ENCODE results near the gene EPS8L1. TPM values are rescaled to one million over a fixed set of nuclear protein-coding genes. Genes with fewer than 3 reads are reported as not detected.

EPS8L1 gene
- total RNA-seq, 8 experiments from 2014 or later, result 2.2 to 38.1 (median 8.1) TPM

DNA sequence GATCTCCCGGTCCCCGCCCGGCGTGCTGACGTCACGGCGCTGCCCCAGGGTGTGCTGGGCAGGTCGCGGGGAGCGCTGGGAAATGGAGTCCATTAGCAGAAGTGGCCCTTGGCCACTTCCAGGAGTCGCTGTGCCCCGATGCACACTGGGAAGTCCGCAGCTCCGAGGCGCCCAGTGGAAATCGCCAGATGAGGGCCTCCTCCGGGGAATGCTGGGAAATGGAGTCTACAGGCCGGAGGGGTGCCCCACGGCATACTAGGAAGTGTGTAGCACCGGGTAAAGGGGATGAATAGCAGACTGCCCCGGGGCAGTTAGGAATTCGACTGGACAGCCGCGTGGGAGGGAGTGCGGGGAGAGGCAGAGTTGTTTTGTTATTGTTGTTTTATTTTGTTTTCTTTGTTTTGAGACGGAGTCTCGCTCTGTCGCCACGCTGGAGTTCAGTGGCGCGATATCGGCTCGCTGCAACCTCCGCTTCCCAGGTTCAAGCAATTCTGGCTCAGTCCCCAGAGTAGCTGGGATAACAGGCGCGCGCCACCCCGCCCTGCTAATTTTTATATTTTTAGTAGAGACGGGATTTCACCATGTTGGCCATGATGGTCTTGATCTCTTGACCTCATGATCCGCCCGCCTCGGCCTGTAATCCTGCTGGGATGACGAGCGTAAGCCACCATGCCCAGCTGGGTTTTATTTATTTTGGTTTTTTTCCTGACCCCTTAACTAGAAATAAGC is 42.2 kb downstream of the EPS8L1 start:
- Histone ChIP-seq H3K27ac (peak overlapping the region; percentile 69 to 75), H3K4me1 (replicated peaks in 1 of 2) (peaks cover 27 to 35% of the 10 kb centered on the region in 2 donors), H3K4me3 (peak overlapping the region; percentile 68 to 92 (median 74))
- ATAC-seq (replicated peaks in 6 of 8), result peak; percentile 65 to 94 (median 86)
- in situ Hi-C loops (cut with MboI; ENCODE audit: low pct_unique_long_range_greater_than_20kb in 2 of 9, low sequenced_read_pairs in 9 of 9, unreplicated experiment in 9 of 9), result no loop called here
- WGBS, 10 experiments, result 1 to 17% (median 3%) methylated on average over 5 to 21 of the region's 44 CpGs; no CpG with 5 or more reads in 2 of the 10 experiments

DNA sequence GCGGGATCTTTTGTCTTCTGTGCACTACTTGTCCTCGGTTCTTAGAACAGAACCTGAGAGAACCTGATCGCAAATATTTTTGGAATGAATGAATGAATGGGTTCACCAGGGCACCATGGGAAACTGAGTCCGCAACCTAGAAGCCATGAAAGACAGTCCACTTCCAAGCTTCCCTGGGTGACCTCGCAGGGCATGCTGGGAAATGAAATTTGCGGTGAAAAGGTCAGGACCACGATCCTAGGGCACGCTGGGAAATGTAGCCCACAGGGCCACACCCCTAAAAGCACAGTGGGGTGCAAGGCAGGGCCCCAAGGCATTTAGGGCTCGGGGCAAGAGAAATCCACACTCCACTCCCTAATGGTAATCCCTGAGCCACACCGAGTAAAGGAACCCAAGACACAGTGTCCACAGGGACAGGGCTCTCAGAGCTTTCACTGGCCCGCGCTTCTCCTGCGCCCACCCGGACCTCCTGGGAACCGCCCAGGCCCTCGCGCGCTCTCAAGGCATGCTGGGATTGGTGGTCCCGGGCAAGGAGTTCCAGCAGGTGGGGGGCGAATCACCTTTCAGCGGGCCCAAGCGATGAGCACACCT is 42.8 kb downstream of the EPS8L1 start:
- peak in 2 of 8 experiments; percentile 0 to 1 for ATAC-seq (replicated peaks in 6 of 8)
- WGBS, 10 experiments, result 0 to 72% (median 19%) methylated on average over 2 to 13 of the region's 22 CpGs; no CpG with 5 or more reads in 1 of the 10 experiments
- H3K4me1 ChIP-seq (replicated peaks in 1 of 2), result peaks cover 22 to 29% of the 10 kb centered on the region in 2 donors
- in situ Hi-C loops (cut with MboI; ENCODE audit: low pct_unique_long_range_greater_than_20kb in 2 of 9, low sequenced_read_pairs in 9 of 9, unreplicated experiment in 9 of 9), result no loop called here
- no peak overlapping the region for H3K27ac ChIP-seq
- H3K4me3 ChIP-seq, result peak overlapping the region; percentile 68 to 92 (median 74)

DNA sequence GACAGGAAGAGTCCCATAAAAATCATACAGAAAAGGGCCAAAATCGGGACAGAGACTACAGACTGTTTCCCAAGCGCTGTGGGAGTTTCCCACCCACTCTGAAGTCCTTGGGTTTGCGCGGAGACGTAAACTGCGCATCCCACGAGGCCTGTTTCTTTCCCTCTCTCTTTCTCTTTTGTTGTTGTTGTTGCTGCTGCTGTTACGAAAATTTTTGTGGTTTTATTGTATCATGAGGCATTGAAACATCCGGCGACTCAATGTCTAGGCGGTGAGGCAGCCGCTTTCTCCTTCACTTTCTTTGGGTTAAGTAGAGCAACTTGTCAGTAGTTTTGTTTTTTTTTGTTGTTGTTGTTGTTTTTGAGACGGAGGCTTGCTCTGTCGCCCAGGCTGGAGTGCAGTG is 43.4 kb downstream of the EPS8L1 start:
- 83 to 100% (median 93%) methylated on average over 4 to 13 of the region's 14 CpGs; no CpG with 5 or more reads in 2 of the 10 experiments for WGBS, 10 experiments
- H3K4me1 ChIP-seq (replicated peaks in 1 of 2), result peaks cover 23 to 28% of the 10 kb centered on the region in 2 donors
- no peak for ATAC-seq (replicated peaks in 6 of 8)
- no peak overlapping the region for H3K27ac ChIP-seq
- in situ Hi-C loops (cut with MboI; ENCODE audit: low pct_unique_long_range_greater_than_20kb in 2 of 9, low sequenced_read_pairs in 9 of 9, unreplicated experiment in 9 of 9), result no loop called here
- no peak overlapping the region for H3K4me3 ChIP-seq

DNA sequence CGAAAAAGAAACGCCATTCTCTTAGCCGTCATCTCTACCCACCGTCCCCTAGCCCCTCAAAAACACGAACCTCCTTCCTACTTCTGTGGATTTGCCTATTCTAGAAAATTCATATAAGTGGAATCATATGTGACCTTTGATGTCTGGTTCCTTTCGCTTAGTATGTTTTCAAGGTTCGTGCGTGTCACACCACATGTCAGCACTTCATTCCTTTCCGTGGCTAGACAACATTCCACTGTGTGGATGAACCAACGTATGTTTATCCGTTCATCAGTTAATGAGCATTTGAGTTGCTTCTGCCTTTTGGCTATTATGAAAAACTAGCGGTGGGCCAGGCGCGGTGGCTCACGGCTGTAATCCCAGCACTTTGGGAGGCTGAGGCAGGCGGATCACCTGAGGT is 55.8 kb downstream of the EPS8L1 start:
- Histone ChIP-seq H3K4me1 (replicated peaks in 1 of 2) (peaks cover 8 to 10% of the 10 kb centered on the region in 2 donors), H3K27ac (no peak overlapping the region), H3K4me3 (no peak overlapping the region)
- WGBS, 10 experiments, result 10 to 99% (median 60%) methylated on average over 2 to 13 of the region's 16 CpGs; no CpG with 5 or more reads in 2 of the 10 experiments
- in situ Hi-C loops (cut with MboI; ENCODE audit: low pct_unique_long_range_greater_than_20kb in 2 of 9, low sequenced_read_pairs in 9 of 9, unreplicated experiment in 9 of 9), result loop anchor here in 6 of 9 experiments (25.0 kb wide), 4 partner anchors 281 to 506 kb away; partner anchors contain the start of genes UBE2S (in 5 of the 6), CCDC106 (in 3 of the 6), ZNF580 (in 3 of the 6) and ZNF581 (in 3 of the 6)
- no peak for ATAC-seq (replicated peaks in 6 of 8)

DNA sequence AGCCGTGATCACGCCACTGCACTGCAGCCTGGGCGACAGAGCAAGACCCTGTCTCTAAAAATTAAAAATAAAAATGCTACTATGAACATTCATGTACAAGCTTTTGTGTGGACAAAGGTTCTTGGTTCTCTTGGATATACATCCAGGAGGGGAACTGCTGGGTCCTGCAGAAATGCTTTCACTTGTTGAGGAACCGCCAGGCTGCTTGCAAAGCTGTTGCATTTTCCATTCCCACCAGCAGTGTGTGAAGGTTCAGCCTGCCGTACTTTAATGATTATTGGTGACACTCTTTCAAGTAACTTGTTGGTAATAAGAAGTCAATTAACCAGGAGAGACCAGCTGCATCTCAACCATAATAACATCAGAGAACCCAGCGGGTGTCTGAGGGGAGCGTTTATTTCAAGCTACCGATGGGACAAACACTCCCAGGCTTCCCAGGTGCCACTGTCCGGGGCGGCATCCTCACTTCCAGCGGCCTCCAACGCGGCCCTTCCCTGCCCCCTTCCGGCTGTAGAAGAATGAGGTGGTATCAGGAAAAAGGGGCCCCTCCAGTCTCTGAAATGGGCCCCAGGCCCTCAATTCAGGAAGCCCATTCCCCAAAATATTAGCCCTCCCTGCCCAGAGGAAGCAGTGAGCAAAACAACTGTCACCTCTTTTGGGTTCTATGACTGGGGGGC is 56.9 kb downstream of the EPS8L1 start:
- WGBS, 10 experiments, result 24 to 100% (median 56%) methylated on average over 1 to 11 of the region's 14 CpGs; no CpG with 5 or more reads in 2 of the 10 experiments
- Histone ChIP-seq H3K4me3 (no peak overlapping the region), H3K27ac (no peak overlapping the region), H3K4me1 (replicated peaks in 1 of 2) (peaks cover 8 to 10% of the 10 kb centered on the region in 2 donors)
- peak in 5 of 8 experiments; percentile 25 to 44 (median 40) for ATAC-seq (replicated peaks in 6 of 8)
- in situ Hi-C loops (cut with MboI; ENCODE audit: low pct_unique_long_range_greater_than_20kb in 2 of 9, low sequenced_read_pairs in 9 of 9, unreplicated experiment in 9 of 9), result loop anchor here in 6 of 9 experiments (25.0 kb wide), 4 partner anchors 280 to 505 kb away; partner anchors contain the start of genes UBE2S (in 5 of the 6), CCDC106 (in 3 of the 6), ZNF580 (in 3 of the 6) and ZNF581 (in 3 of the 6)

DNA sequence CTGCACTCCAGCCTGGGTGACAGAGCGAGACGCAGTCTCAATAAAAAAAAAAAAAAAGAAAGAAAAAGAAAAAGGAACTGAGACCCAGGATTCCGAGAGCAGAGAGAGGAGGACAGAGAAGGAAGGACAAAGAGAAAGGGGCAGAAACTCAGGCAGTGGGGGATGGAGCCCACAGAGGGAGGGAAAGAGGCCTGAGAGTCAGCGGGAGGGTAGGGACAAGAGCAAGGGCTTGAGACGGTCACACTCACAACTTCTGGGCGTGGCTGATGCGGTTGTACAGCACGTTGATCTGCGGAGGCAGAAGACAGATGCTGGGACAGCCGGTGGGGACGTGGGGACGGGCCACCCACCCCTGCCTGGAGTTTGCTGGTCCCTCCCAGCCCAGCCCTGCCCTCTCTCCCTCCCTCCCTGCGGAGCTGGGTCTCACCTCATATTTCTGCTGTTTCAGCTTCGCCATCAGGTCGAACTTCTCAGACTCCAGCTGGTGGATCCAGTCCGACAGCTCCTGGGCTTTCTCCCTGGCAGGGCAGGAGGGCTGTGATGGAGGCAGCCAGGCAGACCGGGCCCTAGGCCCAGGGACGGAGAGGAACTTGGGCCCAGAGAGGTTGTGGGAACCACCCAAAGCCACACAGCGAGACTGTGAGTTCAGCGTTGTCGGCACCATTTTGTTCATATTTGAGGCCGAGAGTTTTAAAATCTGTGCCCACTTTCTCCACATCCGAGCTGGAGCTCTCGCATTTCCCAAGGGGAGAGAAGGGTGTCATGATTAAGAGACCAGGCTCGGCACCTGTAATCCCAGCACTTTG is 58.2 kb downstream of the EPS8L1 start:
- ATAC-seq (replicated peaks in 6 of 8), result peak; percentile 24 to 82 (median 68)
- 22 to 95% (median 59%) methylated on average over 1 to 12 of the region's 25 CpGs; no CpG with 5 or more reads in 1 of the 10 experiments for WGBS, 10 experiments
- H3K4me3 ChIP-seq, result no peak overlapping the region
- H3K4me1 ChIP-seq (replicated peaks in 1 of 2), result peaks cover 8 to 10% of the 10 kb centered on the region in 2 donors
- no peak overlapping the region for H3K27ac ChIP-seq
- in situ Hi-C loops (cut with MboI; ENCODE audit: low pct_unique_long_range_greater_than_20kb in 2 of 9, low sequenced_read_pairs in 9 of 9, unreplicated experiment in 9 of 9), result loop anchor here in 6 of 9 experiments (25.0 kb wide), 4 partner anchors 278 to 503 kb away; partner anchors contain the start of genes UBE2S (in 5 of the 6), CCDC106 (in 3 of the 6), ZNF580 (in 3 of the 6) and ZNF581 (in 3 of the 6)

DNA sequence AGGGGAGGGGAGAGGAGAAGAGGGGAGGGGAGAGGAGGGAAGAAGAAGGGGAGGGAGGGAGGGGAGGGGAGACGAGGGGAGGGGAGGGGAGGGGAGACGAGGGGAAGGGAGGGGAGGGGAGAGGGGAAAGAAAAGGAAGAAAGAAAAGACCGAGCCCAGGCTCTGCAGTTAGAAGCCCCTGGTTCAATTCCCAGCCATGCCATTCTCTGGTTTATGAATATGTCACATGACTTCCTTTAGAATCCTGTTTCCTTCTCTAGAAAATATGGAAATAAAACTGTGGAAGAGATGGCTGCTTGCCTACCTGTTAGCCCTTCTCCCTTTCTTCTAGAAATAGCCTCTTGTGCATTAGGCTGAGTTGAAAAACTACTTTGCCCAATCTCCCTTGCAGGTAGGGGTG is 59.1 kb downstream of the EPS8L1 start:
- peaks cover 8 to 10% of the 10 kb centered on the region in 2 donors for H3K4me1 ChIP-seq (replicated peaks in 1 of 2)
- no peak for ATAC-seq (replicated peaks in 6 of 8)
- no CpG with 5 or more reads among the region's 3 CpGs for WGBS, 10 experiments
- H3K27ac ChIP-seq, result no peak overlapping the region
- in situ Hi-C loops (cut with MboI; ENCODE audit: low pct_unique_long_range_greater_than_20kb in 2 of 9, low sequenced_read_pairs in 9 of 9, unreplicated experiment in 9 of 9), result loop anchor here in 6 of 9 experiments (25.0 kb wide), 4 partner anchors 278 to 503 kb away; partner anchors contain the start of genes UBE2S (in 5 of the 6), CCDC106 (in 3 of the 6), ZNF580 (in 3 of the 6) and ZNF581 (in 3 of the 6)
- H3K4me3 ChIP-seq, result no peak overlapping the region

DNA sequence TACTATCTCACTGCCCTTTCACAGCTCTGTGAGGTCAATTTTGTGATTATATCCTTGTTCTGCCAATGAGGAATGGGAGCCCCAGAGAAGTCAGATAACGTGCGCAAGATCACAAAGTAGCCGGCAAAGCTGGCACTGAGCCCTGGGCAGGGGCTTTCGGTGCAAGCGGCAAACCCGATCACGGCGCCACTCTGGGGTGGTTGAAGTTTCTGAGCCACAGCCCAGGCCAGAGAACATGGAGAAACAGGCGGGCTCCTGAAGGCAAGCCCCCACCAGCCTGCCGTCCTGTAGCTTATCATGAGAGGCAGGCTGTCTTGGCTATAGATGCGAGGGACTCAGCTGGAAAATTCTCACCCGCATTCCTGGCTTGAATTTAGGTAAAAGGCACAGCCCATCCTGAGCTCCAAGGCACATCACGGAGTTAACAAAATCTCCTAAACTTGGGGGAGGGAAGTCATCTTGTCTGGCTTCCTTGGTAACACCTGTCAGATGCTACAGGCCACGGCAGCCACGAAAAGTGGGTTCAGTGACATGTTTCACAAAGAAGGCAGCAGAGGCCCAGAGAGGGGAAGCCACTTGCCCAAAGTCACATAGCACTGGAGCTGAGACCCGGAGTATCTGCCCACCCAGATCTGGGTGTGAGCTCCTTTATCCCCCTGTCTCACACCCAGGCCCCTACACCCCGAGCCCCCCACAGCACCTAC is 60.9 kb downstream of the EPS8L1 start:
- in situ Hi-C loops (cut with MboI; ENCODE audit: low pct_unique_long_range_greater_than_20kb in 2 of 9, low sequenced_read_pairs in 9 of 9, unreplicated experiment in 9 of 9), result loop anchor here in 6 of 9 experiments (25.0 kb wide), 4 partner anchors 276 to 501 kb away; partner anchors contain the start of genes UBE2S (in 5 of the 6), CCDC106 (in 3 of the 6), ZNF580 (in 3 of the 6) and ZNF581 (in 3 of the 6)

More for the DNA sequence above, 60.9 kb downstream of the EPS8L1 start:
- Histone ChIP-seq H3K4me1 (replicated peaks in 1 of 2) (peaks cover 8 to 10% of the 10 kb centered on the region in 2 donors), H3K4me3 (no peak overlapping the region), H3K27ac (no peak overlapping the region)
- WGBS, 10 experiments, result 0 to 95% (median 85%) methylated on average over 1 to 8 of the region's 17 CpGs; no CpG with 5 or more reads in 3 of the 10 experiments
- ATAC-seq (replicated peaks in 6 of 8), result no peak

Other genes with a start within 250 kb of the EPS8L1 start
- under 1 TPM in 1 of 8 experiments, not detected in 7; 0.42 TPM for gene KIR2DS4, start 243.2 kb upstream of the EPS8L1 start, total RNA-seq
- under 1 TPM in 3 of 8 experiments, not detected in 5; 0.17 to 0.43 (median 0.25) TPM for gene KIR3DL2, start 225.4 kb upstream of the EPS8L1 start, total RNA-seq
- under 1 TPM in 1 of 8 experiments, not detected in 7; 0.24 TPM for gene FCAR, start 201.6 kb upstream of the EPS8L1 start, total RNA-seq
- gene NCR1, start 169.7 kb upstream of the EPS8L1 start, total RNA-seq, result under 1 TPM in 1 of 8 experiments, not detected in 7; 0.14 TPM
- gene NLRP7, start 128.3 kb upstream of the EPS8L1 start, total RNA-seq, result under 1 TPM in 4 of 8 experiments, not detected in 4; 0.05 to 0.81 (median 0.21) TPM
- gene NLRP2, start 109.5 kb upstream of the EPS8L1 start, total RNA-seq, result 1 to 10 TPM in 3 of 8 experiments, under 1 TPM in 5; 0.10 to 4.3 (median 0.30) TPM
- gene GP6, start 37.6 kb upstream of the EPS8L1 start, total RNA-seq, result under 1 TPM in 7 of 8 experiments, not detected in 1; 0.14 to 1.00 (median 0.57) TPM
- gene RDH13, start 12.7 kb upstream of the EPS8L1 start, total RNA-seq, result 10 to 100 TPM in 6 of 8 experiments, 1 to 10 TPM in 2; 7.9 to 24.3 (median 14.1) TPM
- 10 to 100 TPM; 16.6 to 66.3 (median 36.7) TPM for gene PPP1R12C, start 41.8 kb downstream of the EPS8L1 start, total RNA-seq
- 10 to 100 TPM in 2 of 8 experiments, 1 to 10 TPM in 6; 1.2 to 36.8 (median 3.9) TPM for gene TNNT1, start 73.3 kb downstream of the EPS8L1 start, total RNA-seq
- 1 to 10 TPM in 7 of 8 experiments, not detected in 1; 2.9 to 8.5 (median 3.2) TPM for gene TNNI3, start 81.9 kb downstream of the EPS8L1 start, total RNA-seq
- 1 to 10 TPM in 6 of 8 experiments, under 1 TPM in 2; 0.41 to 7.2 (median 1.4) TPM for gene DNAAF3, start 90.7 kb downstream of the EPS8L1 start, total RNA-seq
- 10 to 100 TPM in 4 of 8 experiments, 1 to 10 TPM in 4; 1.1 to 19.3 (median 8.7) TPM for gene SYT5, start 104.4 kb downstream of the EPS8L1 start, total RNA-seq
- gene PTPRH, start 133.6 kb downstream of the EPS8L1 start, total RNA-seq, result 10 to 100 TPM in 6 of 8 experiments, 1 to 10 TPM in 2; 4.0 to 59.0 (median 18.1) TPM
- gene TMEM86B, start 152.9 kb downstream of the EPS8L1 start, total RNA-seq, result 1 to 10 TPM in 7 of 8 experiments, under 1 TPM in 1; 0.81 to 3.1 (median 2.2) TPM
- gene PPP6R1, start 183.1 kb downstream of the EPS8L1 start, total RNA-seq, result 10 to 100 TPM; 18.3 to 77.0 (median 26.7) TPM
- gene HSPBP1, start 204.2 kb downstream of the EPS8L1 start, total RNA-seq, result 10 to 100 TPM; 20.6 to 37.3 (median 24.5) TPM
- gene BRSK1, start 208.1 kb downstream of the EPS8L1 start, total RNA-seq, result 100 to 1,000 TPM in 1 of 8 experiments, 10 to 100 TPM in 6, 1 to 10 TPM in 1; 1.4 to 102 (median 77.8) TPM
- under 1 TPM in 3 of 8 experiments, not detected in 5; 0.11 to 0.62 (median 0.33) TPM for gene TMEM150B, start 249.5 kb downstream of the EPS8L1 start, total RNA-seq